HG03558 (cell line): ENCODE results near the gene WIPI1.

Experiments
- ATAC-seq: cut with Tn5 transposase; IDR thresholded peaks from one replicate; pipeline ENCODE4 v1.9.1; 2021; ENCODE audit warnings: moderate number of reproducible peaks; ENCODE audit not compliant: unreplicated experiment; ENCODE audit errors: extremely low read depth

The WIPI1 gene

DNA sequence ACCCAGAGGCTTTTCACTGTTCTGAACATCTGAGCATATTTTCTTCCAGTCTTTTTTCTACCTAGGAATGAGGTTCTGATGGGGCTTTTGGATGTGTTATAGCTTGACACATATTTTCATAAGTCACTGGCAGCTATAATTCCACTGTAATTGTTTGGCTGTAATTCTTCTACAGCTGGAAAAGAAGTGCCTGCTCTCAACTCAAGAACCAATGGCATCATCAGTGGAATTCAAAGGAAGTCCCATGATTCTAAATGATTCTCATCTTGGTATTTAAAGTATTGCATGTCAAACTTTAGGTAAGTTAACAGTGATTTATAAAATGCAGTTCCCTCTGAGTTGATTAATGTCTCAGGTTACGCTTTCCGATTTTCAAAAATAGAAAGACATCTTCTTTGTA, 16.8 kb downstream of the WIPI1 start:
- no peak for ATAC-seq

DNA sequence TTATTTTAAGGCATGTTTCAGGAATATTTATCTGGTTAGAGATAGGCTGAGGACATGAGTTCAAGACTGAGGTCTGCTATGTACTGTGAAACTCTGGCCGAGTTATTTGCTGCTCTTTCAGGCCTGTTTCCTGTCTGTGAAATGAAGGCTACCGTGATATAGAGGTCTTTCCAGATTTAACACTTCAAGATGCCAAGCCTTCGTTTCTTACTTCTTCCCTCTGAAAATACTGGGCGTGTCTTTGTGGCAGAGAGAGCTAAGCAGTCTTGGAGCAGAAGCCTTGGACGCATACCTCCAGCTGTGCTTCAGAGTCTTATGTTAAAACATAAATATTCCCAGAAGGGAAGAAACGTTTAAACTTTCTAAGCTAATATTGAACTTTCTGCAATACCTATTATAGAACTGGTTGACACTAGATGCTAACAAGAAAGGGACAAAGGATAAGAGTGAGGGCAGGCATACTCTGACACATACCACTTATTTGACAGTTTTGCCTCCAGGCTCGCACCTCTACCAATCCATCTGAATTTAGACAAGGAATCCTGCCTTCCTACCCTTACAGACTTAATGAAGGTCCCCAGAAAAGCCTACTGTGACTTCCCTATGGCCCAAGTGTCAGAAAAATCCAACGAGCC, 17.5 kb downstream of the WIPI1 start:
- ATAC-seq, result no peak

GRCh38 chr17:68437979-68438822, 19.1 kb downstream of the WIPI1 start:
- no peak for ATAC-seq

- no peak for ATAC-seq
Measured at GRCh38 chr17:68435876-68436842, 21.1 kb downstream of the WIPI1 start.

GRCh38 chr17:68435361-68435760, 21.9 kb downstream of the WIPI1 start:
- ATAC-seq, result no peak

- no peak for ATAC-seq
Measured at GRCh38 chr17:68433911-68434508, 23.3 kb downstream of the WIPI1 start.

- ATAC-seq, result no peak
Measured at GRCh38 chr17:68433211-68433610, 24.1 kb downstream of the WIPI1 start.

GRCh38 chr17:68432086-68432864, 25.0 kb downstream of the WIPI1 start:
- no peak for ATAC-seq

GRCh38 chr17:68431661-68432071, 25.6 kb downstream of the WIPI1 start:
- ATAC-seq, result no peak

- no peak for ATAC-seq
Measured at GRCh38 chr17:68431045-68431608, 26.2 kb downstream of the WIPI1 start.

- no peak for ATAC-seq
Measured at GRCh38 chr17:68429881-68430280, 27.4 kb downstream of the WIPI1 start.

DNA sequence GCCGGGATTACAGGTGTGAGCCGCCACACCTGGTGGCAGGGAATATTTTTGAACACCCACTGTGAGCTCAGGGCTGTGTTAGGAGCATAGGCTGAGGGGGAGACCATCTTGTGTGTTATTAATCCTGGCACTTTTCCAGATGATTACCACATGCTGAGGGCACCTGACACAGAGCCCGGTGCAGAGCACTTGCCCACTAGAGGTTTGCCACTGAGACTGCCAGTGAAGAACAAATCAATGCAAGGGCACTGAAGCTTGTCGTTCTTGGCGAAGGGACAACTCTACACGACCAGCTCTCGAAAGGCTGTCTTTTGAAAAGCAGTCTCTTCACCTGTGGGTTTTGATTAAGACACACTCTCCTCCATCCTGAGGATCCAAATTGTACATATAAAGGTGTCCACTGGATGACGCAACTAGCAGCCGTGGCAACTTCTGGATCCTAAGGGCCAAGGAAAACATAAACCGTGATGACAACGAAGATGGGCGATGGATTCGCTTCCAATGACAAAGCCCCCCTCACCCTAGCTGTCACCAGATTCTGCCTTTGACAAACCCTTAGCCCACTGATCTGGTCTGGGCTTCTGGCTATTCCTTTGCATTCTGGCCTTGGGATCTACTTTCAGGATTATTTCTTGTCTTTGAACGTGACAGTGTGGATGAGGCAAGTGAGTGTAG, 28.7 kb downstream of the WIPI1 start:
- no peak for ATAC-seq

GRCh38 chr17:68427575-68427974, 29.7 kb downstream of the WIPI1 start:
- ATAC-seq, result no peak

DNA sequence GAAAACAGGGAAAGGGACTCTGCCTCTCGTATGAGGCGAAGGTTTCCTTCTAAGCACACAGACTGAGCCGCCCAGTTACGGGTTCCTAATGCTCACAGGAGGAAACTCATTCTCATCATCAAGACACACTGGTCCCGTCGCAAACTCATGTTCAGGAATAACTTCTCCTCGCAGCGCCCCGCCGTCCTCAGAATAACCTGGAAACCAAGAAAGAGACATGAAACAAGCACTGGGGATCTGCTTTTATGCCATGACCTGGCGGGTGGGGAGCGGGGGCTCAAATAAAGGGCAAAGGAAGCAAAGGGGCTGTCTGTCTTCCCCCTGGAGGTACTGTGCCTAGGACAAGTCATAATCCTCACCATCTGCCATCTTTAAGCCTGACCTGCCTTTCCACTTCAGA, 31.3 kb downstream of the WIPI1 start:
- ATAC-seq, result no peak

- ATAC-seq, result no peak
Measured at GRCh38 chr17:68424861-68425260, 32.4 kb downstream of the WIPI1 start.

GRCh38 chr17:68424203-68424602, 33.1 kb downstream of the WIPI1 start:
- no peak for ATAC-seq

- ATAC-seq, result no peak
Measured at GRCh38 chr17:68423251-68423650, 34.0 kb downstream of the WIPI1 start.

DNA sequence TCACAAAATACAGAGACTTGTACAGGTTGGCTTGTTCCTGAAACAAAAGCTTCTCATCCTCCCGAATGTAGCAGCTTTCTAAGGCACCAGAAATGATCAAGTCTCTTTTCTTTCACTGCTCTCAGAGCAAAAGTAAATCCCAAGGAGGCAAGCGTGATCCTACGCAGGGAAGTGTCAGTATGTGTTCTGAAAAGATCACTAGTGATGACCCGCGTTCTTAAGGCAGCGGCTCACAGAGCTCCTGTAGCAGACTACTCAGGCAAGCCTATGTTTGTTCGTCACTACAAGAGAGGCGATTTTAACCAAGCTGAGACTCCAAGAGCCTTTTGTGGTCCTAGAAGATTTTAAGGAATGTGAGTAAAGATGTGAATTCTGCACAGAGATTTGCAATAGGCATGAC, 34.5 kb downstream of the WIPI1 start:
- ATAC-seq, result no peak

DNA sequence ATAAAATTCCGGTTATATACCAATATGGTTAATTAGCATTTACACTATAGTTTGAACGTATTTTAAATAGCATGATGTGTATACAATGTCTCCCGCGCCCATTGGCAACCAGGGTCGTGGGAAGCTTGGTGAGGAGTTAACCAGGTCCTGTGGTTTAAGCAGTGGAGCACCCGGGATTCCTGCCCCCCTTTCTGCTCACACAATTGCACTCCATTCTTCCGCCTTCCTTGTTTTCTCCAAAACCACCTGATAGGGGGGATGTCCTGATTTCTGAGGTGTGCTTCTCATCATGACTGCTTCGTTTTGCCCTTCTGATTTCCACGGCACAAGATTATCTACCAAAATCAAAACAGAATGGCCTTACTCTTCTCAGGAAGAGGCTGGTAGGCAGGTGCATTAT, 35.8 kb downstream of the WIPI1 start:
- no peak for ATAC-seq
